Measurements from ENCODE around the gene MAPK6. TPM values are rescaled to one million over a fixed set of nuclear protein-coding genes. Genes with fewer than 3 reads are reported as not detected.

Gene MAPK6
- total and polyA plus RNA-seq, 9 of the 15 experiments (the other 6 are each of a cell fraction or from before 2014, with no cell fraction given) = 28.5 to 97.1 (median 74.0) TPM

- TF ChIP-seq MEF2D (tag; conservative IDR thresholded peaks at IDR 0.05; ENCODE audit: low read depth) = 0 out of 2 replicates have a peak, but pooled peaks have one; percentile 67
- no peak for TF ChIP-seq SRSF3 (IDR thresholded peaks at IDR 0.05; ENCODE audit: insufficient read depth, low read length)
- TF ChIP-seq ASH1L (IDR thresholded peaks at IDR 0.05; ENCODE audit: borderline replicate concordance, low read depth, partially characterized antibody) = no peak
Observed at GRCh38 chr15:52100807-52101442, 81.9 kb downstream of the MAPK6 start (continued).

- Histone ChIP-seq H3K9me3 (replicated peaks; ENCODE audit: control insufficient read depth, insufficient read depth, low read depth, low read length) (no peaks in the 10 kb centered on the region), H3K4me2 (ENCODE audit: insufficient read depth, low read length) (no peak overlapping the region), H3K27me3 (ENCODE audit: control insufficient read depth in 2 of 2, insufficient read depth in 2 of 2, low read length in 2 of 2) (no peaks in the 10 kb centered on the region), H3K4me1 (replicated peaks in 1 of 2; ENCODE audit: control insufficient read depth in 2 of 2, insufficient read depth in 2 of 2, low read length in 2 of 2) (peaks cover 0 to 4% of the 10 kb centered on the region in 2 experiments; a peak in 4 of 5 replicates), H3K36me3 (ENCODE audit: control insufficient read depth, insufficient read depth, low read length) (no peaks in the 10 kb centered on the region), H4K20me1 (replicated peaks; ENCODE audit: control insufficient read depth, insufficient read depth, low read length) (no peaks in the 10 kb centered on the region), H3K79me2 (ENCODE audit: control insufficient read depth, insufficient read depth, low read length) (no peaks in the 10 kb centered on the region), H3K9ac (ENCODE audit: insufficient read depth in 1 of 2, low read depth in 2 of 2, low read length in 2 of 2) (no peak overlapping the region), H3K27ac (ENCODE audit: extremely low read depth, low read depth, low read length) (no peak overlapping the region), H2AFZ (ENCODE audit: low read depth, low read length) (no peak overlapping the region), H3K9me1 (ENCODE audit: control insufficient read depth, insufficient read depth, low read length) (no peaks in the 10 kb centered on the region), H3K4me3 (no peak overlapping the region)
- CTCF ChIA-PET (ENCODE audit: low intra/inter-chr PET ratio) = no interaction called here
- DNase-seq (ENCODE audit: extremely low read depth in 1 of 4, low spot score in 3 of 4) = no peak
- TF ChIP-seq ZBTB9 (CRISPR knock-in tag; IDR thresholded peaks at IDR 0.05) (no peak), SPI1 (IDR thresholded peaks at IDR 0.05; ENCODE audit: borderline replicate concordance, low read depth, low read length) (peak; percentile 89; the same call in 1 of the 2 replicates), XRCC3 (IDR thresholded peaks at IDR 0.05) (no peak), C11orf30 (IDR thresholded peaks at IDR 0.05; ENCODE audit: low read depth) (peak; percentile 37; the same call in 1 of the 2 replicates), ELF4 (CRISPR knock-in tag; IDR thresholded peaks at IDR 0.05) (no peak), ZNF583 (CRISPR knock-in tag; IDR thresholded peaks at IDR 0.05) (no peak), ZNF316 (IDR thresholded peaks at IDR 0.05) (peak; percentile 46), TSC22D4 (tag; IDR thresholded peaks at IDR 0.05) (no peak), HMGXB4 (CRISPR knock-in tag; IDR thresholded peaks at IDR 0.05) (no peak)
- POLR2A ChIA-PET = interaction anchor here (0.6 to 1.6 kb wide), 2 partner anchors 9 to 141 kb away, joined by 4 to 5 read pairs; no protein-coding TSS in a partner anchor
- in situ Hi-C loops (cut with MboI) = no loop called here
- intact Hi-C loops (cut with micrococcal nuclease) = loop anchor here (5.0 kb wide), 1 partner anchor 36 kb away; no protein-coding TSS in a partner anchor
- ATAC-seq = no peak
- BruUV-seq (replicated peaks) = no TSS peak
- FAIRE-seq = no peak
- 44% methylated on average over 16 of the region's 16 CpGs for WGBS (ENCODE audit: insufficient coverage, low coverage, missing lambda C conversion rate)
Observed at GRCh38 chr15:52101542-52102323, 82.7 kb downstream of the MAPK6 start.

All from K562 (cell line).